HT-29 (cell line): Measurements from ENCODE around the gene FZD10. TPM values are rescaled to one million over a fixed set of nuclear protein-coding genes. Genes with fewer than 3 reads are reported as not detected.

Experiments
- DNase-seq: peaks from one replicate; pipeline ENCODE4 v3.0.0-alpha.2; 2015; ENCODE audit warnings: low spot score
- total RNA-seq: library from RNA; depleted of rRNA; stranded (reverse); fragments of >200 nt; shearing (Covaris generic); gene quantifications from 2 replicates; pipeline ENCODE4 v1.2.3, GENCODE V29; 2014; rRNA removed

Gene FZD10
- total RNA-seq = not detected in 2 replicates

- DNase-seq = no peak
These were observed at the start of gene FZD10 for GRCh38 chr12:130162267-130162666. Gene FZD10, plus strand, starts transcription at chr12:130162464. Its CDS starts 479 bp downstream, at chr12:130162943.

GRCh38 chr12:130114952-130115351 lies 47.3 kb upstream of the FZD10 start:
- DNase-seq = no peak

- no peak for DNase-seq
These were observed 46.6 kb upstream of the FZD10 start for GRCh38 chr12:130115646-130116045.

GRCh38 chr12:130116791-130117190 lies 45.5 kb upstream of the FZD10 start:
- DNase-seq = no peak

- no peak for DNase-seq
These were observed 45.0 kb upstream of the FZD10 start for GRCh38 chr12:130117233-130117632.

GRCh38 chr12:130117701-130118100 lies 44.6 kb upstream of the FZD10 start:
- no peak for DNase-seq

- DNase-seq = no peak
These were observed 44.1 kb upstream of the FZD10 start for GRCh38 chr12:130118181-130118580.

- DNase-seq = no peak
These were observed 42.9 kb upstream of the FZD10 start for GRCh38 chr12:130119241-130119861.

- DNase-seq = no peak
These were observed 42.1 kb upstream of the FZD10 start for GRCh38 chr12:130120012-130120805.

- no peak for DNase-seq
These were observed 40.9 kb upstream of the FZD10 start for GRCh38 chr12:130121226-130122000.

- no peak for DNase-seq
These were observed 39.9 kb upstream of the FZD10 start for GRCh38 chr12:130122356-130122755.

GRCh38 chr12:130124106-130124505 lies 38.2 kb upstream of the FZD10 start:
- no peak for DNase-seq

GRCh38 chr12:130124605-130125244 lies 37.5 kb upstream of the FZD10 start:
- DNase-seq = no peak

GRCh38 chr12:130126023-130126432 lies 36.2 kb upstream of the FZD10 start:
- no peak for DNase-seq

GRCh38 chr12:130127532-130127911 lies 34.7 kb upstream of the FZD10 start:
- DNase-seq = no peak

GRCh38 chr12:130127912-130128789 lies 34.1 kb upstream of the FZD10 start:
- no peak for DNase-seq

GRCh38 chr12:130128790-130129735 lies 33.2 kb upstream of the FZD10 start:
- DNase-seq = no peak

GRCh38 chr12:130130346-130130745 lies 31.9 kb upstream of the FZD10 start:
- DNase-seq = no peak

GRCh38 chr12:130131025-130131424 lies 31.2 kb upstream of the FZD10 start:
- DNase-seq = no peak

- DNase-seq = no peak
These were observed 30.5 kb upstream of the FZD10 start for GRCh38 chr12:130131801-130132200.
